ENCODE data around the gene TULP4.
A peak's percentile ranks its signal among the peaks of the same experiment; 100 is the strongest.
"Not testable (repeated sequence)": the region's sequence is repeated elsewhere in the genome, so short reads cannot be mapped to it uniquely, and the experiment has no call there.

TULP4 gene

DNA sequence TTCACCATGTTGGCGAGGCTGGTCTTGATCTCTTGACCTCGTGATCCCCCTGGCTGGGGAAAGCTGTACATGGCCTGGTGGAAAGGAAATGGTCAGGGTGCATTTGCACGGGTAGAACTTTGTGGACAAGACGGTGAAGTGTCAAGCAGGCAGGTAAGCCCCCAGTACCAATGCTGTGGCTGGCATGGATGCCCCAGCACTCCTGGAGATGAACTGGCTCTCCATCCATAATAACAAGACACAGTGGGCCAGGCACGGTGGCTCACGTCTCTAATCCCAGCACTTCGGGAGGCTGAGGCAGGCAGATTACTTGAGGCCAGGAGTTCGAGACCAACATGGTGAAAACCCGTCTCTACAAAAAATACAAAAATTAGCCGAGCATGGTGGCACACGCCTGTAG is 210.4 kb downstream of the TULP4 start:
- Histone ChIP-seq H3K9ac (ENCODE audit: low read depth, low read length) (no peak overlapping the region), H3K9me3 (ENCODE audit: control insufficient read depth, insufficient read depth, low read length) (no peaks in the 10 kb centered on the region), H3K4me1 (ENCODE audit: insufficient read depth, low read length) (peaks cover 2% of the 10 kb centered on the region; the same call in 1 of the 2 replicates), H3K36me3 (ENCODE audit: insufficient read depth, low read length) (no peaks in the 10 kb centered on the region)

DNA sequence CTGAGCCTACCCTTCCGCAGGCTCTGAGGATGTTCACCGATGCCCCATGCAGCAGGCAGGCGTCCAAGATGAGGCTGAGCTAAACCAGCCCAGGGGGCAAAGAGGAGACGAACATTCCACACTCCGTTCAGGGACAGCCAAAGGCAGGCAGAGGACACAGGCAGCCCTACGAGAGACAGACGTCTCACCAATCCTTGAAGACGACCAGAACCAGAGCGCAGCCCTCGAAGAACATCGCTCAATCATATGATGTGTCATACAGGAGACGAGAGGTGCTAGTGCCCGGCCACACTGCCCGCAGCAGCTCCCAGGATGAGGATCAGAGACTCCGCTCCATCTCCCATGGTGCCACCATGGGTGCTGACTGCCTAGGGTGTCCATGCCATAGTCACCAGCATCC is 212.0 kb downstream of the TULP4 start:
- no peaks in the 10 kb centered on the region for H3K36me3 ChIP-seq (ENCODE audit: insufficient read depth, low read length)
- H3K9ac ChIP-seq (ENCODE audit: low read depth, low read length) = no peak overlapping the region
- H3K4me1 ChIP-seq (ENCODE audit: insufficient read depth, low read length) = no peaks in the 10 kb centered on the region
- H3K9me3 ChIP-seq (ENCODE audit: control insufficient read depth, insufficient read depth, low read length) = no peaks in the 10 kb centered on the region

GRCh38 chr6:158527858-158528257 is 215.6 kb downstream of the TULP4 start:
- not testable (repeated sequence) for H3K36me3 ChIP-seq (ENCODE audit: insufficient read depth, low read length); H3K9ac ChIP-seq (ENCODE audit: low read depth, low read length); H3K4me1 ChIP-seq (ENCODE audit: insufficient read depth, low read length); H3K9me3 ChIP-seq (ENCODE audit: control insufficient read depth, insufficient read depth, low read length)

- Histone ChIP-seq H3K9ac (ENCODE audit: low read depth, low read length) (no peak overlapping the region), H3K9me3 (ENCODE audit: control insufficient read depth, insufficient read depth, low read length) (no peaks in the 10 kb centered on the region), H3K4me1 (ENCODE audit: insufficient read depth, low read length) (no peaks in the 10 kb centered on the region), H3K36me3 (ENCODE audit: insufficient read depth, low read length) (no peaks in the 10 kb centered on the region)
These were observed 216.6 kb downstream of the TULP4 start for GRCh38 chr6:158528826-158529225.

DNA sequence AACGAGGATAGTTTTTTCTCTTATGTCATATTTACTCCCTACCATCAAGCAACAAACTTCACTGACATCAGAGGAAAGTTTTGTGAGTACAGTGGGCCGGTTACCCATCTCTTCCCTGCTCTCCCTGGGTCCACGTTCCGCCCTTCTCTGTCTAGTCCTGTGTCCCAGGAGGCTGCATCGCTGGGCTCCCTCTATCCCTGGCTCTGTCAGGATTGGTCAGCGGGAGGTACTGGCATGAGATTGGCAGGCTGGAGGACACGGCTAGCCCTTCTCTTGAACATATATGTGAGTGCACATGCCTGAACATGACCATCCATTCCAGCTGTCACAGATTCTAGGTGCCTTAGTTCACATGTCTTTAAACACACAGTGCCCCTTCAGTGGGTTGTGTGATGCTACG is 217.4 kb downstream of the TULP4 start:
- Histone ChIP-seq H3K9ac (ENCODE audit: low read depth, low read length) (no peak overlapping the region), H3K4me1 (ENCODE audit: insufficient read depth, low read length) (no peaks in the 10 kb centered on the region), H3K36me3 (ENCODE audit: insufficient read depth, low read length) (no peaks in the 10 kb centered on the region), H3K9me3 (ENCODE audit: control insufficient read depth, insufficient read depth, low read length) (no peaks in the 10 kb centered on the region)

DNA sequence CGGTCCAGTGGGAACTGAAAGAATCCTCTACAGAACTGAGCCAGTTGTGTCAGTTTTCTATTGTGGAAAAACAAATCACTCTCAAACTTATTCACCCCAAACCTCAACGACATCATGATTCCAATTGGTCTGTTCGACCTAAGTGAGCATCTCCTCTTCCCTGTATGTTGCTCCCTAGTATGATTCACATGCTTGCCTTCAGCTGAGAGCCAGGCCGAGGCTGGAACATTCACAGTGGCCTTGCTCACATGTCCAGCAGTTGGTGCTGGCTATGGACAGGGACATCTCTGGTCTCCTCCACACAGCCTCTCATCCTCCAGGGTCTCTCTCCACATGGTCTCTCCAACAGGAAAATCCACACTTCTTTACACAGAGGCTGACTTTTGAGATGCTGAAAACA is 219.3 kb downstream of the TULP4 start:
- H3K36me3 ChIP-seq (ENCODE audit: insufficient read depth, low read length) = no peaks in the 10 kb centered on the region
- peaks cover 5% of the 10 kb centered on the region; the same call in 1 of the 2 replicates for H3K4me1 ChIP-seq (ENCODE audit: insufficient read depth, low read length)
- no peaks in the 10 kb centered on the region for H3K9me3 ChIP-seq (ENCODE audit: control insufficient read depth, insufficient read depth, low read length)
- no peak overlapping the region for H3K9ac ChIP-seq (ENCODE audit: low read depth, low read length)

DNA sequence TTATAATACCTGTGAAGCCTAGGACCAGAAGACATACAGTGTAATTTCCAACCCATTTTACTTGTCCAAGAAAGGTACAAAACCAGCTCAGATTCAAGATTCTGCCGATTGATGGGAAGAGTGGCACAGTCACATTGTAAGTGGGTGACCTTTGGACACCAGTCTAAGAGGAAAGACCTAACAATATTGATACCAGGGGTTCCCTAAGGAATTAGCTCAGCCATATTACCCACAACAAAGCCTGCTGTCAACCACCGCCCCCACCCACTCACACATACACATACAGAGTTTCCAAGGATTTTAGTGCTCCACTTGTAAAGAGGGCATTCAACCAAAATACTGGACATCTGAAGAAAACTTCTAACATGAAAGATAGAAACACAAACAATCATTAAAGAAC is 219.7 kb downstream of the TULP4 start:
- no peak overlapping the region for H3K9ac ChIP-seq (ENCODE audit: low read depth, low read length)
- no peaks in the 10 kb centered on the region for H3K9me3 ChIP-seq (ENCODE audit: control insufficient read depth, insufficient read depth, low read length)
- H3K4me1 ChIP-seq (ENCODE audit: insufficient read depth, low read length) = peaks cover 5% of the 10 kb centered on the region; the same call in 1 of the 2 replicates
- H3K36me3 ChIP-seq (ENCODE audit: insufficient read depth, low read length) = no peaks in the 10 kb centered on the region

DNA sequence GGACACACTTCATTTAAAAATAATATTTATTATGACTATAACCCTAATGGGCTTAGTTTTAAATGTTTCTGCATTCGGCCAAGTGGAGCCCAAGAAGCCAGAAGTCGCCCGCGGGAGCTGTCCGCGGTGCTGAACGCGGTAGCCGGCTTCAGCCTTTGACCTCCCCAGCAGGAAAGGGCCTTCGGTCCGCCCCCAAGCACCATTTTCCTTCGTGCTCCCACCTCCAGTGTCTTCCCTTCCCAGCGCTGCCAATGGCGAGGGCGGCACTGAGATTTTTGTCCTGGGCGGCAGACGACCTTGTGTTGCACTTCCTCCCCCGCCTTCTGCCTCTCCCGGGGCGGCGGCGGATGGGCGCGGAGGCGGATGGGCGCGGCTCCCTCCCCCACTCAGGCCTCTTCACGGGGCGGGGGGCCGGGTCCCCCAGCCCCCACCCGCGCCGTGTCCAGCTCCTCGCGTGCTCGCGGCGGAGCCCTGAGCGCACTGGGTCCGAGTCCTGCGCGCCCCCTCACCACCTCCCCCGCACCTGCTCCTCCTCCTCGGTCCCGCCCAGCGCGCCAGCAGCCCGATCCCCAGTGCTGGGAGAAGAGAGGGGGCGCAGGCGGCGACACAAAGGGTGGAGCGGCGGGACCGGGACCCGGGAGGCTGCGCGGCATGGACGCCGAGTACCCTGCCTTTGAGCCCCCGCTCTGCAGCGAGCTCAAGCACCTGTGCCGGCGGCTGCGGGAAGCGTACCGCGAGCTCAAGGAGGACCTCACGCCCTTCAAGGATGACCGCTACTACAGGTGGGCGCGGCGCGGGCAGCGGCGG is 224.0 kb downstream of the TULP4 start:
- Histone ChIP-seq H3K9ac (ENCODE audit: low read depth, low read length) (peak overlapping the region; percentile 70; the same call in 1 of the 2 replicates), H3K9me3 (ENCODE audit: control insufficient read depth, insufficient read depth, low read length) (no peaks in the 10 kb centered on the region), H3K4me1 (ENCODE audit: insufficient read depth, low read length) (peaks cover 5% of the 10 kb centered on the region), H3K36me3 (ENCODE audit: insufficient read depth, low read length) (no peaks in the 10 kb centered on the region)

DNA sequence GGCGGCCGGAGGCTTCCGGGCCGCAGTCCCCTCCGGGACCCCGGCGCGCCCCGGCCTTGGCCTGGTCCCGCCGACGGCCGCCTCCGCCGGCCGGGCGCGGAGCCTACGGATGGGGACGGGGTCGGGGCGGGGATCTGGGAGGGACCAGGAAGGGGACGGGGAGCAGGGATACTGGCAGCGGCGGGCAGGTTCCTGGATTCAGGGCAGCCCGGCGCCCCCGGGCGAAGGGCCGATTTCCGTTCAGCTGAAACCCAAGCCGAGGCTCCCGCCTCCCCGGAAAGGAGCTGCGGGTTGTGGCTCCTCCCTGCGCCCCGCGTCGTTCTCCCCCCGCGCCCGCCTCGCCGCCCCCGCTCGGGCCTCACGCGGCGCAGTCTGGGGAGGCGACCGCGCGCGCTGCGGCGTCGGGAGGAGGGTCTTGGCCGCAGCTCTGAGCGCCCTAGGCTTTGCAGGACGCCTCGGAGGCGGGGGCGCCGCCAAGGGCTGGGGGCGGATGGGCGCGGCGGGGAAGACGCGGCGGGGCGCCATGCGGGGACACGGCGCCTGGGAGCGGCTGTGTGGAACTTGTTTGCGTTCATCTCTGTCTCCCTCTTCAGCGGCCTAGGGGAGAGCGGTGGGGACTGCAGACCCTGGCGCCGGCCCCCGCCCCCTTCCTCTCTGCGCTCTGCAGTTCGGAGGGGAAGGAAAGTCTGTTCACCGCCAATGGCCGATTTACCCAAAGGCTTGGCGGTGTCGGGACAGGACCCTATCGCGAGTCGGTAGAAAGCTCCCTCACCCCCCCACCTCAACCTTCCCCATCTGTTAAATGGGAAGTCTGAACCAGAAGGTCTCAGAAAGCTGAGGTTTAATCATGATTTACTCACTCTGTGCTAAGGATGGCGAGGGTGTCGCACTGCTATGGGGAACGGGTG is 224.9 kb downstream of the TULP4 start:
- H3K9ac ChIP-seq (ENCODE audit: low read depth, low read length) = peak overlapping the region; percentile 70; the same call in 1 of the 2 replicates

DNA sequence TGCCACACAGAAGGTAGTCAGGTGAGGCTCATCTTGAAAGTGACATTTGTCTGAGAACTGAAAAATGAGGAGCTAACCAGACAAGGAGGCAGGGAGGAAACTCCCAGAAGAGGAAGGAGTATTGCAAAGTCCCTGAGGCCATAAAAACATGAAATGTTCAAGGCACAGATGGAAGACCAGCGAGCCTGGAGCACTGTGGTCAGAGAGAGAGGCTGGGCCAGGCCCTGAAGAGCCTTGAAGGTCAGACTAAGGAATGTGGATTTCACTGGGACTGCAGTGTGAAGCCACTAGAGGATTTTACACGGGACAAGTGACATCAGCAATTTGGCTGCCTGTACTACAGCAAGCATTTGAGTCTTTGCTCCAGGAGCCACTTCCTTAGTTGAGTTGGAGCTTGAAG is 226.5 kb downstream of the TULP4 start:
- H3K36me3 ChIP-seq (ENCODE audit: insufficient read depth, low read length) = no peaks in the 10 kb centered on the region
- peaks cover 5% of the 10 kb centered on the region for H3K4me1 ChIP-seq (ENCODE audit: insufficient read depth, low read length)
- no peaks in the 10 kb centered on the region for H3K9me3 ChIP-seq (ENCODE audit: control insufficient read depth, insufficient read depth, low read length)
- no peak overlapping the region for H3K9ac ChIP-seq (ENCODE audit: low read depth, low read length)

More for the DNA sequence above, 224.9 kb downstream of the TULP4 start:
- H3K36me3 ChIP-seq (ENCODE audit: insufficient read depth, low read length) = no peaks in the 10 kb centered on the region
- H3K4me1 ChIP-seq (ENCODE audit: insufficient read depth, low read length) = peaks cover 5% of the 10 kb centered on the region
- H3K9me3 ChIP-seq (ENCODE audit: control insufficient read depth, insufficient read depth, low read length) = no peaks in the 10 kb centered on the region

- H3K36me3 ChIP-seq (ENCODE audit: insufficient read depth, low read length) = no peaks in the 10 kb centered on the region
- no peak overlapping the region for H3K9ac ChIP-seq (ENCODE audit: low read depth, low read length)
- H3K9me3 ChIP-seq (ENCODE audit: control insufficient read depth, insufficient read depth, low read length) = no peaks in the 10 kb centered on the region
- H3K4me1 ChIP-seq (ENCODE audit: insufficient read depth, low read length) = peaks cover 5% of the 10 kb centered on the region
These were observed 227.1 kb downstream of the TULP4 start for GRCh38 chr6:158539413-158539812.

DNA sequence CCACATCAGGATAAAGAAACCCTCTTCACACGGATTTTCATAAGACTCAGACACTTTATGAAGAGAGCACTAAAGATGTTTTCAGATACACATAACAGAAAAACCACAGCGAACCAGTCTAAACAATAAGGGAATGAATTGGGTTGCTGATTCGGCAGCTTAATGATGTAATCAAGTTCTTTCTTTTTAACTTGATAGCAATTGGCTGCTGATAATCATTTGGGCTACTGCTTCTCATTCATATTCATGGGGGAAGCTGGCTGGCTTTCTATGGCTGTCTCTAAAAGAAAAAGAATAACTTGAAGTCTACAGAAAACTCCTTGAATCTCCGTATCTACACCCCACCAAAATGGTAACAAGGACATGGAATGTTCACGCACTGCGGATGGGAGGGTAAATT is 227.6 kb downstream of the TULP4 start:
- Histone ChIP-seq H3K9me3 (ENCODE audit: control insufficient read depth, insufficient read depth, low read length) (no peaks in the 10 kb centered on the region), H3K9ac (ENCODE audit: low read depth, low read length) (no peak overlapping the region), H3K4me1 (ENCODE audit: insufficient read depth, low read length) (peaks cover 5% of the 10 kb centered on the region), H3K36me3 (ENCODE audit: insufficient read depth, low read length) (no peaks in the 10 kb centered on the region)

- H3K36me3 ChIP-seq (ENCODE audit: insufficient read depth, low read length) = no peaks in the 10 kb centered on the region
- no peak overlapping the region for H3K9ac ChIP-seq (ENCODE audit: low read depth, low read length)
- peaks cover 8% of the 10 kb centered on the region for H3K4me1 ChIP-seq (ENCODE audit: insufficient read depth, low read length)
- H3K9me3 ChIP-seq (ENCODE audit: control insufficient read depth, insufficient read depth, low read length) = no peaks in the 10 kb centered on the region
These were observed 231.4 kb downstream of the TULP4 start for GRCh38 chr6:158543606-158544185.

- Histone ChIP-seq H3K4me1 (ENCODE audit: insufficient read depth, low read length) (peaks cover 9% of the 10 kb centered on the region), H3K9ac (ENCODE audit: low read depth, low read length) (no peak overlapping the region), H3K9me3 (ENCODE audit: control insufficient read depth, insufficient read depth, low read length) (no peaks in the 10 kb centered on the region), H3K36me3 (ENCODE audit: insufficient read depth, low read length) (no peaks in the 10 kb centered on the region)
These were observed 232.2 kb downstream of the TULP4 start for GRCh38 chr6:158544428-158544827.
